ENCODE data around the gene BMP7.

GRCh38 chr20:57152557-57152956, 113.9 kb downstream of the BMP7 start:
- TF ChIP-seq CTCF (conservative IDR thresholded peaks at IDR 0.05; ENCODE audit: low read depth, low read length) (no peak), EZH2 (IDR thresholded peaks at IDR 0.05; ENCODE audit: borderline replicate concordance, low read depth, low read length, poor library complexity, severe bottlenecking) (no peak)

All from A673 (cell line).